OCI-LY7 (cell line): ENCODE data around the gene KDM6A. TPM values are rescaled to one million over a fixed set of nuclear protein-coding genes. Genes with fewer than 3 reads are reported as not detected.

ENCODE experiments used
- BruUV-seq: library from RNA; stranded (reverse); fragments of 400-500 nt; replicated peaks from 2 replicates; lab custom pipeline; 2021; lab: Mats Ljungman, UMichigan
- CTCF ChIA-PET: fragments of 300-600 bp; sonication (Branson Sonifier 250); formaldehyde crosslinking; loops from one replicate; lab custom pipeline; 2022; ENCODE audit warnings: antibody characterized with exemption; ENCODE audit not compliant: unreplicated experiment; lab: Charles Lee
- POLR2A ChIA-PET: fragments of 300-600 bp; sonication (Branson Sonifier 250); formaldehyde crosslinking; loops from one replicate; lab custom pipeline; 2022; ENCODE audit warnings: antibody characterized with exemption; lab: Charles Lee
- DNase-seq: peaks from one replicate; pipeline ENCODE4 v3.0.0-alpha.2; 2015; ENCODE audit warnings: low spot score
- H2AFZ ChIP-seq: fragments of 200-600 bp; sonication (generic), shearing (Covaris generic); 2 replicates; pipeline ENCODE4 v1.6.1; 2014; ENCODE audit warnings: mild to moderate bottlenecking, antibody characterized with exemption, low read length, moderate library complexity
- H3K27ac ChIP-seq: fragments of 200-600 bp; sonication (generic); 2 replicates; pipeline ENCODE4 v1.5.1; 2014; ENCODE audit warnings: mixed run types, low read depth, mild to moderate bottlenecking, moderate library complexity, low read length, inconsistent platforms; ENCODE audit not compliant: poor library complexity, severe bottlenecking
- H3K36me3 ChIP-seq: fragments of 200-600 bp; sonication (generic); 2 replicates; pipeline ENCODE4 v1.6.1; 2014; ENCODE audit warnings: mild to moderate bottlenecking, antibody characterized with exemption, low read length, moderate library complexity, mixed read lengths; ENCODE audit not compliant: insufficient read depth
- H3K4me1 ChIP-seq: fragments of 200-600 bp; sonication (generic); 2 replicates; pipeline ENCODE4 v1.5.1; 2014; ENCODE audit warnings: mild to moderate bottlenecking, low read length; ENCODE audit not compliant: insufficient read depth, poor library complexity, severe bottlenecking
- H3K4me2 ChIP-seq: fragments of 200-600 bp; sonication (generic); 2 replicates; pipeline ENCODE4 v1.6.1; 2014; ENCODE audit warnings: mild to moderate bottlenecking, low read length
- H3K4me3 ChIP-seq: fragments of 200-600 bp; sonication (generic); 2 replicates; pipeline ENCODE4 v1.5.1; 2014; ENCODE audit warnings: mild to moderate bottlenecking, low read depth, low read length; ENCODE audit not compliant: poor library complexity, severe bottlenecking
- H3K79me2 ChIP-seq: fragments of 200-600 bp; sonication (generic); 2 replicates; pipeline ENCODE4 v1.6.1; 2016; ENCODE audit warnings: low read depth, mild to moderate bottlenecking, low read length, moderate library complexity, mixed read lengths; ENCODE audit not compliant: insufficient read depth
- H3K9me2 ChIP-seq: fragments of 200-600 bp; sonication (generic); 2 replicates; pipeline ENCODE4 v1.6.1; 2016; ENCODE audit warnings: mild to moderate bottlenecking, low read length, mixed read lengths; ENCODE audit not compliant: insufficient read depth
- H3K9me3 ChIP-seq: fragments of 200-600 bp; sonication (generic); 2 replicates; pipeline ENCODE4 v1.6.1; 2014; ENCODE audit warnings: mild to moderate bottlenecking, mixed run types, low read length, mixed read lengths
- H4K20me1 ChIP-seq: fragments of 200-600 bp; sonication (generic); 2 replicates; pipeline ENCODE4 v1.6.1; 2014; ENCODE audit warnings: mild to moderate bottlenecking, antibody characterized with exemption, low read length, moderate library complexity, mixed read lengths; ENCODE audit not compliant: insufficient read depth
- CTCF ChIP-seq: fragments of 200-600 bp; sonication (generic); conservative IDR thresholded peaks from 2 replicates; pipeline ENCODE4 v1.5.1; 2014; ENCODE audit warnings: mild to moderate bottlenecking, antibody characterized with exemption, low read length, moderate library complexity, mixed read lengths
- EZH2phosphoT487 ChIP-seq: fragments of 200-600 bp; sonication (generic); IDR thresholded peaks from 2 replicates; pipeline ENCODE4 v1.6.1; 2018; ENCODE audit warnings: low read depth, borderline replicate concordance, mild to moderate bottlenecking, mixed run types, antibody characterized with exemption, low read length, moderate library complexity, mixed read lengths
- intact Hi-C: fragments of 100-400 bp; cut with micrococcal nuclease; formaldehyde crosslinking; loops from one replicate; pipeline ENCODE4 v1.10.0; 2022; ENCODE audit not compliant: unreplicated experiment
- total RNA-seq, 2 experiments: library from RNA; depleted of rRNA in 1 of 2; stranded (reverse); fragments of >200 nt in 1 of 2; shearing (Covaris generic) in 1 of 2; gene quantifications; 2 replicates each; pipeline ENCODE4 v1.2.3, GENCODE V29; 2014 to 2022

The KDM6A gene
- total RNA-seq, 2 experiments from 2014 or later = 20.5 to 23.4 TPM

GRCh38 chrX:45063319-45064095 lies 190.5 kb downstream of the KDM6A start:
- ChIA-PET POLR2A (no interaction called here), CTCF (no interaction called here)

GRCh38 chrX:45068569-45068968 lies 195.6 kb downstream of the KDM6A start:
- Histone ChIP-seq H2AFZ (no peak overlapping the region), H3K27ac (no peak overlapping the region), H4K20me1 (no peaks in the 10 kb centered on the region), H3K4me3 (no peak overlapping the region), H3K4me2 (no peak overlapping the region), H3K9me3 (no peaks in the 10 kb centered on the region), H3K36me3 (peaks cover 44% of the 10 kb centered on the region), H3K79me2 (no peaks in the 10 kb centered on the region; the same call in 1 of the 2 replicates), H3K9me2 (no peaks in the 10 kb centered on the region), H3K4me1 (peaks cover 11% of the 10 kb centered on the region)
- no TSS peak for BruUV-seq
- ChIA-PET POLR2A (interaction anchor here (0.7 kb wide), 2 partner anchors 165 to 195 kb away, joined by 3 to 7 read pairs; no protein-coding TSS in a partner anchor), CTCF (no interaction called here)
- intact Hi-C loops = no loop called here
- no peak for TF ChIP-seq EZH2phosphoT487
- no peak for TF ChIP-seq CTCF
- DNase-seq = no peak

More at GRCh38 chrX:45063319-45064095, 190.5 kb downstream of the KDM6A start:
- BruUV-seq = no TSS peak
- no peak overlapping the region for H3K27ac ChIP-seq
- intact Hi-C loops = no loop called here
- no peaks in the 10 kb centered on the region for H3K4me1 ChIP-seq
- no peak overlapping the region for H3K4me2 ChIP-seq
- H3K79me2 ChIP-seq = no peaks in the 10 kb centered on the region
- no peak for DNase-seq
- no peak overlapping the region for H2AFZ ChIP-seq
- no peaks in the 10 kb centered on the region for H3K9me3 ChIP-seq
- H3K9me2 ChIP-seq = no peaks in the 10 kb centered on the region
- H4K20me1 ChIP-seq = no peaks in the 10 kb centered on the region
- H3K4me3 ChIP-seq = no peak overlapping the region
- no peak for TF ChIP-seq CTCF
- TF ChIP-seq EZH2phosphoT487 = no peak
- peaks cover 56% of the 10 kb centered on the region for H3K36me3 ChIP-seq
